K562 (cell line): ENCODE results near the gene HAUS7.

Experiments
- CREB3L1 ChIP-seq: fragments of 450-650 bp; IDR thresholded peaks from 2 replicates; pipeline ENCODE4 v1.6.1; 2014; ENCODE audit warnings: low read depth, mild to moderate bottlenecking, moderate library complexity, borderline replicate concordance
- CTCF ChIP-seq, 3 experiments: IDR thresholded peaks in 2 of 3; conservative IDR thresholded peaks in 1 of 3; 2 replicates each; pipeline ENCODE4 v1.5.1; 2011 to 2012; ENCODE audit warnings: low read length in 3 of 3, mild to moderate bottlenecking in 3 of 3, control low read depth in 2 of 3, improper control_type of control experiment in 1 of 3, inconsistent platforms in 1 of 3, low read depth in 1 of 3, mixed read lengths in 1 of 3, moderate library complexity in 1 of 3; ENCODE audit not compliant: insufficient read depth in 2 of 3
- RBM39 ChIP-seq: fragments of 200-400 bp; formaldehyde crosslinking; optimal IDR thresholded peaks from 2 replicates; pipeline ENCODE3; 2018; ENCODE audit warnings: low read depth, low read length

DNA sequence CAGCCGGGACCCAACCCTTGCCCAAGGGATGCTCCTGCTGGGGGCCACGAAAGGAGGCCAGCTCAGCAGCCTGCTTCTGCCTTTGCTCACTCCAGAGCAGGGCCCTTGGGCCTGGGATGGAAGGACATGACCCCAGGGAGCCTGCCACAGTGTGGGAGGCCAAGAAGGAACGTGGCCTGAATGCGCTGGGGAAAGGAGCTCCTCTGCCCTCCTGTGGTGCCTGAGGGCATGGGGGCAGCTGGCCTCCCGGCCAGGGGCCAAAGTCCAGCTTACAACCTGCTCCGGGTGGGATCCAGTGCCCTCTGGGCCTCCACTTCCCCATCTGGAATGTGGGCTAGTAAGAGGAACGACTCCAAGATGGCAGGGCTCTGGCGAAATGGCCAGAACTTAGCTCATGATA, 45.1 kb upstream of the HAUS7 start:
- no peak for TF ChIP-seq RBM39
- TF ChIP-seq CREB3L1: no peak
- no peak for TF ChIP-seq CTCF (IDR thresholded peaks at IDR 0.05 in 2 of 3, conservative IDR thresholded peaks at IDR 0.05 in 1 of 3; ENCODE audit: insufficient read depth in 2 of 3, low read depth in 1 of 3, low read length in 3 of 3)
